HepG2 (cell line): ENCODE measurements around the gene IL33. TPM values are rescaled to one million over a fixed set of nuclear protein-coding genes. Genes with fewer than 3 reads are reported as not detected.

Experiments used
- ATAC-seq: fragments of 200-7000 bp; cut with Tn5 transposase; 3 replicates; pipeline ENCODE4 v1.9.1; 2020; ENCODE audit warnings: mild to moderate bottlenecking, moderate library complexity
- BruUV-seq: library from RNA; stranded (reverse); fragments of 400-500 nt; replicated peaks from 2 replicates; lab custom pipeline; 2021; lab: Mats Ljungman, UMichigan
- CTCF ChIA-PET: fragments of 300-600 bp; formaldehyde crosslinking; extraction: SDS; loops from one replicate; lab custom pipeline; 2021; ENCODE audit warnings: low total read pairs, inconsistent platforms, low intra/inter-chr PET ratio; lab: Yijun Ruan, JAX
- POLR2A ChIA-PET: fragments of 350-600 bp; sonication (Branson Sonifier 250); formaldehyde crosslinking; loops from one replicate; lab custom pipeline; 2020; ENCODE audit warnings: antibody characterized with exemption, inconsistent platforms; lab: Yijun Ruan, JAX
- DNase-seq: peaks from one replicate; pipeline ENCODE4 v3.0.0-alpha.2; 2015; ENCODE audit warnings: low spot score
- FAIRE-seq: peaks from 3 replicates; lab custom pipeline; 2011; peaks lifted over from hg19 to GRCh38; lab: Jason Lieb, UNC
- H2AFZ ChIP-seq: one replicate; pipeline ENCODE4 v1.6.1; 2011; ENCODE audit warnings: low read length, inconsistent platforms
- H3K27ac ChIP-seq: fragments of 300-600 bp; 3 replicates; pipeline ENCODE4 v1.8.0; 2011; ENCODE audit warnings: mixed run types, mild to moderate bottlenecking, mixed read lengths, low read length, inconsistent platforms; ENCODE audit not compliant: insufficient read depth; ENCODE audit errors: extremely low read length
- H3K27me3 ChIP-seq, 2 experiments: fragments of 200-600 bp in 1 of 2; 2 replicates in 1 of 2; 3 replicates in 1 of 2; pipeline versions ENCODE4 v1.6.0 to v1.8.0; 2011; ENCODE audit warnings: low read length in 2 of 2, mild to moderate bottlenecking in 2 of 2, moderate library complexity in 2 of 2, inconsistent platforms in 1 of 2; ENCODE audit not compliant: insufficient read depth in 2 of 2, control insufficient read depth in 1 of 2
- H3K36me3 ChIP-seq, 2 experiments: fragments of 200-600 bp in 1 of 2; replicated peaks in 1 of 2; 2 replicates in 1 of 2; 3 replicates in 1 of 2; pipeline versions ENCODE4 v1.5.1 to v1.8.0; 2011; ENCODE audit warnings: low read length in 2 of 2, inconsistent platforms in 1 of 2; ENCODE audit not compliant: insufficient read depth in 2 of 2, control insufficient read depth in 1 of 2
- H3K4me1 ChIP-seq: 2 replicates; pipeline ENCODE4 v1.5.1; 2012; ENCODE audit warnings: low read length, inconsistent platforms; ENCODE audit not compliant: insufficient read depth
- H3K4me2 ChIP-seq: 2 replicates; pipeline ENCODE4 v1.6.0; 2011; ENCODE audit warnings: low read depth, low read length, inconsistent platforms
- H3K4me3 ChIP-seq, 3 experiments: fragments of 200-600 bp in 1 of 3; sonication (generic), shearing (Covaris generic) in 1 of 3; replicated peaks in 1 of 3; 2 replicates each; pipeline ENCODE4 v1.5.1; 2011 to 2016; ENCODE audit warnings: low read length in 3 of 3, inconsistent platforms in 2 of 3, low read depth in 2 of 3, mild to moderate bottlenecking in 2 of 3, control low read depth in 1 of 3, mixed read lengths in 1 of 3; ENCODE audit not compliant: insufficient read depth in 1 of 3
- H3K79me2 ChIP-seq: one replicate; pipeline ENCODE4 v1.6.1; 2011; ENCODE audit warnings: low read length, inconsistent platforms; ENCODE audit not compliant: insufficient read depth
- H3K9ac ChIP-seq: 2 replicates; pipeline ENCODE4 v1.6.0; 2011; ENCODE audit warnings: mild to moderate bottlenecking, low read depth, low read length, inconsistent platforms; ENCODE audit not compliant: insufficient read depth
- H3K9me3 ChIP-seq: 2 replicates; pipeline ENCODE4 v1.5.1; 2012; ENCODE audit warnings: mild to moderate bottlenecking, low read length
- H4K20me1 ChIP-seq: 2 replicates; pipeline ENCODE4 v1.6.0; 2011; ENCODE audit warnings: inconsistent platforms, mild to moderate bottlenecking, low read length, moderate library complexity; ENCODE audit not compliant: insufficient read depth
- CHCHD3 ChIP-seq: sonication (generic); formaldehyde crosslinking; IDR thresholded peaks from 2 replicates; pipeline ENCODE4 v1.8.0; 2022; ENCODE audit warnings: mild to moderate bottlenecking, missing genetic modification reagents, moderate library complexity
- EP300 ChIP-seq, 3 experiments: sonication (generic) in 1 of 3; formaldehyde crosslinking in 1 of 3; IDR thresholded peaks; 2 replicates each; pipeline versions ENCODE4 v1.5.1 to v1.6.1; 2011 to 2020; ENCODE audit warnings: low read depth in 2 of 3, low read length in 2 of 3, borderline replicate concordance in 1 of 3, improper control_type of control experiment in 1 of 3, mild to moderate bottlenecking in 1 of 3, missing genetic modification reagents in 1 of 3, moderate library complexity in 1 of 3
- NFE2L2 ChIP-seq: fragments of 150-350 bp; IDR thresholded peaks from 2 replicates; pipeline ENCODE4 v1.6.1; 2014; ENCODE audit warnings: low read length
- NFKBIZ ChIP-seq: IDR thresholded peaks from 2 replicates; pipeline ENCODE4 v1.6.1; 2018; ENCODE audit warnings: missing genetic modification reagents, missing compliant biosample characterization
- RARA ChIP-seq: IDR thresholded peaks from 2 replicates; pipeline ENCODE4 v1.6.1; 2016; ENCODE audit warnings: missing genetic modification reagents, missing compliant biosample characterization
- ZBTB4 ChIP-seq: sonication (generic); formaldehyde crosslinking; IDR thresholded peaks from 2 replicates; pipeline ENCODE4 v1.4.0; 2020; ENCODE audit warnings: missing genetic modification reagents, mild to moderate bottlenecking, borderline replicate concordance
- ZNF10 ChIP-seq: sonication (generic); formaldehyde crosslinking; IDR thresholded peaks from 2 replicates; pipeline ENCODE4 v1.4.0; 2020; ENCODE audit warnings: mild to moderate bottlenecking, low read depth, missing genetic modification reagents, borderline replicate concordance
- ZNF552 ChIP-seq: sonication (generic); formaldehyde crosslinking; IDR thresholded peaks from 2 replicates; pipeline ENCODE4 v1.9.0; 2022; ENCODE audit warnings: missing genetic modification reagents, mild to moderate bottlenecking, borderline replicate concordance
- ZNF713 ChIP-seq: sonication (generic); formaldehyde crosslinking; IDR thresholded peaks from 2 replicates; pipeline ENCODE4 v1.4.0; 2020; ENCODE audit warnings: mild to moderate bottlenecking, missing genetic modification reagents
- ZNF772 ChIP-seq: sonication (generic); formaldehyde crosslinking; IDR thresholded peaks from 2 replicates; pipeline ENCODE4 v1.5.0; 2020; ENCODE audit warnings: mild to moderate bottlenecking, missing genetic modification reagents
- ZNF775 ChIP-seq: sonication (generic); formaldehyde crosslinking; IDR thresholded peaks from 2 replicates; pipeline ENCODE4 v1.4.0; 2020; ENCODE audit warnings: missing genetic modification reagents, mild to moderate bottlenecking, moderate library complexity, borderline replicate concordance
- WGBS: methylation state at CpG from one replicate; pipeline ENCODE4 v1.1.6; 2017; ENCODE audit warnings: low lambda C conversion rate; 5-methylcytosine and 5-hydroxymethylcytosine counted together
- in situ Hi-C: cut with HindIII; loops from 2 replicates; pipeline ENCODE4 v1.10.0; 2017; ENCODE audit warnings: low pct_unique_long_range_greater_than_20kb; ENCODE audit not compliant: extremely low pct_ligation_motif_present
- intact Hi-C: fragments of 100-400 bp; cut with micrococcal nuclease; formaldehyde crosslinking; loops from one replicate; pipeline ENCODE4 v1.10.0; 2022; ENCODE audit not compliant: unreplicated experiment
- polyA plus RNA-seq, 8 experiments: library from polyadenylated mRNA; depleted of rRNA in 3 of 8; stranded (reverse) in 7 of 8; unstranded in 1 of 8; fragments of >200 nt; fragmentation: Illumina TruSeq in 4 of 8; extraction: Trizol in 4 of 8; gene quantifications; 2 replicates each; pipeline versions ENCODE4 v1.2.1 to v1.2.3, GENCODE V29; 2011 to 2016; ENCODE audit warnings: low read depth in 4 of 8, missing spikeins in 1 of 8, mixed read lengths in 1 of 8; ENCODE audit not compliant: insufficient read depth in 1 of 8
- total RNA-seq, 5 experiments: library from RNA; depleted of rRNA; stranded (reverse); fragments of >200 nt; fragmentation: Illumina TruSeq; extraction: Trizol; gene quantifications; 2 replicates each; pipeline ENCODE4 v1.2.3, GENCODE V29; 2016; ENCODE audit warnings: low read depth in 1 of 5
- TF ChIP-seq, protein P1 (sequence below): sonication (generic); formaldehyde crosslinking; IDR thresholded peaks from 2 replicates; pipeline ENCODE4 v1.4.0; 2020; ENCODE audit warnings: mild to moderate bottlenecking, low read depth, missing genetic modification reagents

Gene IL33
- total and polyA plus RNA-seq, 2 of the 13 experiments (the other 11 are each of a cell fraction or from before 2014, with no cell fraction given), result 0.05 TPM; not detected in 1

DNA sequence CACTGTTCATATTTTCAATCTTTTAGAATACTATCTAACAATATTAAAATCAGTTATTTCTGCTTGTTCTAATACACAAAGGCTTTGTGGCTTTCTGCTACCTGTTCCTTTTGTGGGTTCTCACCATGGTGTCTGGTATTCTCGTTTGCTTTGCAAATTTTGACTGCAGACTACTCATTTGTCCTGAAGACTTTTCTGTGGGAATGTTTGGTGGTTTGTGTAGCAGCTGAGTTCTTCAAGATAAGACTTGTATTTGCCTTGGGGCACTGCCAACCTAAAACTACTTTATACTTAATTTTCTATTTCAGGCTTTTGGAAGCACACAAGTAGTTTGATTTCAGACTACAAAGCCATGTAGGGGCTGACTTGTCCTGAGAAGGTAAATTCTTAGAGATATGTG, 11.1 kb downstream of the IL33 start (continued):
- TF ChIP-seq ZNF713 (CRISPR knock-in tag), result no peak
- no peak for TF ChIP-seq ZNF775 (CRISPR knock-in tag)
- TF ChIP-seq ZBTB4, result no peak
- TF ChIP-seq, all 625 proteins: peak for 0

- ChIA-PET CTCF (no interaction called here), POLR2A (no interaction called here)
- 84% methylated on average over 2 of the region's 2 CpGs for whole genome bisulfite sequencing
- BruUV-seq, result no TSS peak
- ATAC-seq, result no peak
- no peak overlapping the region for H3K4me2 ChIP-seq
- H2AFZ ChIP-seq, result no peak overlapping the region
- no peaks in the 10 kb centered on the region for H3K79me2 ChIP-seq
- no peak overlapping the region for H3K4me3 ChIP-seq
- H3K27me3 ChIP-seq, result peaks cover 1 to 15% of the 10 kb centered on the region in 2 experiments; a peak in 2 of 5 replicates
- no peaks in the 10 kb centered on the region for H3K36me3 ChIP-seq
- intact Hi-C loops, result no loop called here
- no peak overlapping the region for H3K9ac ChIP-seq
- no peaks in the 10 kb centered on the region for H4K20me1 ChIP-seq
- no peaks in the 10 kb centered on the region for H3K4me1 ChIP-seq
- no peak overlapping the region for H3K27ac ChIP-seq
- in situ Hi-C loops, result no loop called here
- no peak for DNase-seq
- no peak for FAIRE-seq
- no peaks in the 10 kb centered on the region for H3K9me3 ChIP-seq
- TF ChIP-seq NFKBIZ, result no peak
- no peak for TF ChIP-seq NFE2L2
- no peak for TF ChIP-seq EP300 (IDR thresholded peaks at IDR 0.05; ENCODE audit: low read depth in 2 of 2, low read length in 2 of 2)
- no peak for TF ChIP-seq EP300 (CRISPR knock-in tag; IDR thresholded peaks at IDR 0.05; ENCODE audit: borderline replicate concordance)
- TF ChIP-seq ZNF552 (CRISPR knock-in tag), result no peak
- no peak for TF ChIP-seq ZNF772 (CRISPR knock-in tag)
- no peak for TF ChIP-seq RARA (CRISPR knock-in tag)
- TF ChIP-seq CHCHD3 (CRISPR knock-in tag), result no peak
- TF ChIP-seq, protein P1, sequence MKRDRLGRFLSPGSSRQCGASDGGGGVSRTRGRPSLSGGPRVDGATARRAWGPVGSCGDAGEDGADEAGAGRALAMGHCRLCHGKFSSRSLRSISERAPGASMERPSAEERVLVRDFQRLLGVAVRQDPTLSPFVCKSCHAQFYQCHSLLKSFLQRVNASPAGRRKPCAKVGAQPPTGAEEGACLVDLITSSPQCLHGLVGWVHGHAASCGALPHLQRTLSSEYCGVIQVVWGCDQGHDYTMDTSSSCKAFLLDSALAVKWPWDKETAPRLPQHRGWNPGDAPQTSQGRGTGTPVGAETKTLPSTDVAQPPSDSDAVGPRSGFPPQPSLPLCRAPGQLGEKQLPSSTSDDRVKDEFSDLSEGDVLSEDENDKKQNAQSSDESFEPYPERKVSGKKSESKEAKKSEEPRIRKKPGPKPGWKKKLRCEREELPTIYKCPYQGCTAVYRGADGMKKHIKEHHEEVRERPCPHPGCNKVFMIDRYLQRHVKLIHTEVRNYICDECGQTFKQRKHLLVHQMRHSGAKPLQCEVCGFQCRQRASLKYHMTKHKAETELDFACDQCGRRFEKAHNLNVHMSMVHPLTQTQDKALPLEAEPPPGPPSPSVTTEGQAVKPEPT (CRISPR knock-in tag), result no peak
- no peak for TF ChIP-seq ZNF10 (CRISPR knock-in tag)
These were observed 13.6 kb downstream of the IL33 start for GRCh38 chr9:6229186-6229585.
